GM10248 (cell line): ENCODE results near the gene LRRC32.

Experiments used
- CTCF ChIA-PET: fragments of 300-600 bp; sonication (Branson Sonifier 250); formaldehyde crosslinking; extraction: SDS; loops from one replicate; lab custom pipeline; 2021; ENCODE audit warnings: antibody characterized with exemption; lab: Yijun Ruan, JAX
- POLR2A ChIA-PET: fragments of 350-650 bp; sonication (Branson Sonifier 250); formaldehyde crosslinking; extraction: SDS; loops from one replicate; lab custom pipeline; 2020; ENCODE audit warnings: antibody characterized with exemption; lab: Yijun Ruan, JAX
- DNase-seq: peaks from one replicate; pipeline ENCODE4 v3.0.0; 2012; ENCODE audit errors: extremely low spot score
- CTCF ChIP-seq: IDR thresholded peaks from 2 replicates; pipeline ENCODE4 v1.5.1; 2012; ENCODE audit warnings: mild to moderate bottlenecking, low read depth; ENCODE audit errors: extremely low read depth, missing control alignments, control extremely low read depth

Gene LRRC32

DNA sequence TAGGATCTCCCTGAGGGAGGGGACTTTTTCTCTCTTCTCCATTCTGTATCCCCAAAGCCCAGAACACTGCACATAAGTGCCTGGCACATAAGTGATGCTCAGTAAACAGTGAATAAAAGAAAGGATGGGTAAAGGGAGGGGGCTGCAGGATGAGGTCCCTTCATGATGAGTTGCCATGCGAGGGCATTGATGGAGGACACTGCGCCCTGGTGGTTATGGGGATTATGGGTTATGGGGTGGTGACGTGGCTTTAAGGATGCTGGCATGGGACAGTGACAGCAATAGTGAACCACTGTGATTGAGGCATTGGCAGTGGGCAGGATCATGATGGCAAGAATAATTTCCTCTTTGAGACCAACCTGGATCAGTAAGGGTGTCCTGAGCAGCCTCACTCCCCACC is 43.9 kb upstream of the LRRC32 start:
- ChIA-PET POLR2A (no interaction called here), CTCF (interaction anchor here (1.2 to 2.4 kb wide), 2 partner anchors 10 to 73 kb away, joined by 3 to 8 read pairs; no protein-coding TSS in a partner anchor)
- DNase-seq: no peak
- no peak for TF ChIP-seq CTCF

GRCh38 chr11:76713499-76713898 is 43.0 kb upstream of the LRRC32 start:
- no peak for DNase-seq
- TF ChIP-seq CTCF: no peak
- ChIA-PET POLR2A (no interaction called here), CTCF (no interaction called here)

DNA sequence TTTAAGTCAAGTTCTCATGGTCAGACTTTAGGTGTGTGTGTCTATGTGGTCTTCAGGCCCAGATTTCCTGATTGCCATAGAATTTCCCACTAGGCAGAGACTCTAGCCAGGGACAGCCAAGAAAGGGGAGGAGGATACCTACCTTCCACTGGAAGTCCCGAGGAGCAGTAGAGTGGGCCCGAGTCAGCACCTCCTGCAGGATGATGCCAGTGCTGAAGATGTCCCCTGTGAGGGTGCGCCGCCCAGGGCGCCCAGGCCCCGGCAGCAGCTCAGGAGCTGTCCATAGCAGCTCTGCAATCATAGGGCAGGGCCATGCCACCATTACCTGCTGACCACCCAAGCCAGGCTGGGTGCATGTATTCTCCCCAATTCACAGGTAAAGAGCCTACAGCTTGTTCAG is 41.6 kb upstream of the LRRC32 start:
- TF ChIP-seq CTCF: no peak
- ChIA-PET CTCF (interaction anchor here (1.2 kb wide), 1 partner anchor 9 kb away, joined by 3 read pairs; no protein-coding TSS in a partner anchor), POLR2A (no interaction called here)

GRCh38 chr11:76709756-76710155 is 39.2 kb upstream of the LRRC32 start:
- POLR2A ChIA-PET: no interaction called here
- CTCF ChIA-PET: no interaction called here
- no peak for DNase-seq
- no peak for TF ChIP-seq CTCF

More for the DNA sequence above, 41.6 kb upstream of the LRRC32 start:
- DNase-seq: no peak

DNA sequence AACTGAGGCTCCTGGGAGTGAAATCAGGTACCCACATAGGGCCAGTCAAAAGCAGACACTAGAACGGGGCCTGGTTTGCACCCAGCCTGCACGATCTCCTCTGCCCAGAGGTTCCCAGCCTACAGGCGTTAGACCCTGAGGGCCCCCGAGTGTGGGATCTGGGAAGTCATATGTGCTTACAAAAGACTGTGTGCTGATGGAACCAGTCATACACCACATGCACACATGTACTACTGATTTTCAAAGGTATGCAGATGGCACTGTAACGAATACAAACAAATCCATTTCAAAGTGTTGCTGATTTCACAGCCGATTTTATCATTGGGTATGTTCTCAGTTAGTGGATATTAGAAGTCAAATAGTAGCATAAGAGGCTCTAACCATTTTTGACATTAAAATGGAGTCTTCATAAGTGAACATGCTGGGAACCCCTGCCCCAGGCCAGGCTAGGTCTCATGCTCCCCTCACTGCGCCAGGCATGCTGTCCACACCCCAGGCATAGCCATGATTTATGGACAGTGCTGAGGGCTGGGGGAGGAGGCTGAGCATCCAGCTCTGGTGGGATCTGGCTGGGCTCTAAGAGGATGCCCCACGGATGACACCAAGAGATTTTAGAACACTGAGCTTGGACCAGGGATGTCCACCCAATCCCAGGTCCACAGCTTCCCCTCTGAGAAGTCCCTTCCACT is 38.6 kb upstream of the LRRC32 start:
- ChIA-PET POLR2A (no interaction called here), CTCF (no interaction called here)
- TF ChIP-seq CTCF: no peak
- DNase-seq: no peak

DNA sequence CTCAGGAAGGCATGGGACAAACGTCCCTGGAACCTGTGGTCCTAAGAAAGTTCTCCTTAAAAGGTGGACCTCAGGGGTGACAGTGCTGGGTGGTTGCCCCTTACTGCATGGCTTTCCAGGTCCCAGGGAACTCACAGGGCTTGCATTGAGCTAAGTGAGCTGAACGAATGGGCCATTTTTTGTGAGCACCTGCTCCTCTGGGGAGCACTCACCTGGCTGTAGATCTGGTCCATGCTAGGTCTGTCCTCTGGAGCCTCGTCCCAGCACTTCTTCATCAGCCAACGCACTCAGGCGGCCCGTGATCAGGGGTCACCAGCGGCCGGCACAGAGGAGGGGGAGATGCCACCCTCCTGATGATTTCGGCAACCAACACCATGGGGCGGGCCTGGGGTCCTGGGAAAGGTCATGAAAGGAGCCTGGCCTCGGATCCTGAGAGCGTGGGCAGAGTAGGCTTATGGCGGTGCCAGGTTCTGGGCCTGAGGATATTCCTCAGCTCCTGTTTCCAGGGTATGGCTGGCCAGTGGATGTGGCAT is 36.8 kb upstream of the LRRC32 start:
- no peak for TF ChIP-seq CTCF

More for the DNA sequence above, 36.8 kb upstream of the LRRC32 start:
- ChIA-PET CTCF (interaction anchor here (0.9 to 1.9 kb wide), 2 partner anchors 14 to 17 kb away, joined by 3 to 8 read pairs; no protein-coding TSS in a partner anchor), POLR2A (no interaction called here)
- no peak for DNase-seq
